Endometrial microvascular endothelial cells (primary cell): Measurements from ENCODE around the gene MRPL12. TPM values are rescaled to one million over a fixed set of nuclear protein-coding genes. Genes with fewer than 3 reads are reported as not detected.

ENCODE experiments used
- in situ Hi-C: cut with HindIII; loops from 2 replicates; pipeline ENCODE4 v1.10.0; 2017; ENCODE audit warnings: low sequenced_read_pairs, low pct_unique_long_range_greater_than_20kb; ENCODE audit errors: inconsistent ontology term
- total RNA-seq: library from RNA; depleted of rRNA; stranded (reverse); fragments of >200 nt; gene quantifications from one replicate; pipeline ENCODE4 v1.2.3, GENCODE V29; 2015; ENCODE audit errors: inconsistent ontology term

The MRPL12 gene
- total RNA-seq, 1 donor from 2014 or later: 120 TPM

GRCh38 chr17:81680150-81680549 lies 23.0 kb upstream of the MRPL12 start:
- in situ Hi-C loops: no loop called here

DNA sequence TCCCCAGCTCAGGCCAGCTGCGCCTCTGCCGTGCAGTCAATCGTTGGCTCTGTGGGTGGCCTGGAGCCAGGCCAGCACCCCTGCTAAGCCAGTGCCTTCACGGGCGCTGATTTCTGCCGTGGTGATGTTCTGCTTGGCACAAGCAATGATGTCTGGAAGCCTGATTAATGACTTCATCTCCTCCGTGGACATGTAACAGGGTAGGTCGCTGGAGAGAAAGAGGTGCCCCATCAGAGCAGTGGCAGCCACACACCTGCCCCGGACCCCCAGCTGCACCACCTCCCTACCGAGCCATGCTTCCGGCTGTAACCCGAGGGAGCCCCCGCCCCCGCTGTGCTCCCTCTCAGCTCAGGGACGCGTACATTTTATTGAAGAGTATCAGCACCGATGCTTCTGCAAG lies 21.5 kb upstream of the MRPL12 start:
- in situ Hi-C loops: no loop called here

- in situ Hi-C loops: no loop called here
Measured at GRCh38 chr17:81682565-81683207, 20.5 kb upstream of the MRPL12 start.

GRCh38 chr17:81683208-81683583 lies 20.0 kb upstream of the MRPL12 start:
- in situ Hi-C loops: no loop called here

- in situ Hi-C loops: no loop called here
Measured at GRCh38 chr17:81683584-81684441, 19.4 kb upstream of the MRPL12 start, which contains the start of the genes ARL16 and HGS. Gene ARL16 (minus strand): TSS chr17:81683797. CDS start chr17:81683753, 44 bp downstream. Gene HGS (plus strand): TSS chr17:81684011. CDS start chr17:81684067, 56 bp downstream.

- in situ Hi-C loops: no loop called here
Measured at GRCh38 chr17:81684442-81684911, 18.7 kb upstream of the MRPL12 start.

GRCh38 chr17:81685108-81685507 lies 18.1 kb upstream of the MRPL12 start:
- in situ Hi-C loops: no loop called here

- in situ Hi-C loops: no loop called here
Measured at GRCh38 chr17:81686614-81687013, 16.6 kb upstream of the MRPL12 start.

DNA sequence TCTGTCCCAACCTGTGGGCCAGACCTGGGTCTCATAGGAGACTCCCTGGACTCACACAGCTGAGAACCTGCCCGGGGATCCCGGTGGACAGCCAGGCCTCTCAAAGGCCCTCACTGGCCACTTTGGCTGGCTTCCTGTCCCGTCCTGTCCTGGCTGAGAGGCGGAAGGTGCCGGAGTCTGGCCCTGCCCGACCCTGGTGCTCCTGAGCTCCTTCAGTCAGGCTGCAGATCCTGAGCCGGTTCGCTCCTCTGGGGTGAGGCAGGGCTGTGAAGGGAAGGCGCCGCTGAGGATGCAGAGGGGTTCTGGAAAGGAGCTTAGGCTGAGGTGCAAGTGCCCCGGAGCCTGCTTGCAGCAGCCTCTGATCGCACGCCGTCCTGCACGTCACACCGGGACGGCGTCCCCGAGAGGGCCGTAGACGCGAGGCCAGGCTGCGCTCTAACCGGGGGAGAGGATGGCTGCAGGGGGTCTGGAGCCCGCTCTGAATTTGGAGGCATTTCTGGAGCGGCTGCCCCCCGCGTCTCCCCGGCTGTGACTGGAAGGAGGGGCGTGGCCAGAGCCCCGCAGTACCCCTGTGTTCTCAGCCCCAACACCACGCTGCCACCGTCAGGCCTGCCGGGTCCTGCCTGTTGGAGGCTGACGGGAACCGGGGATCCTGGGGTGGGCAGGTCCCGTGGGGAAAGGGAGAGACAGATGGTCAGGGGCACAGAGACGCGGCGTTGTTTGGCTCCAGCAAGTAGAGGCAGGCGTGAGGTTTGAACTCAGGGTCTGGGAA lies 15.2 kb upstream of the MRPL12 start:
- in situ Hi-C loops: no loop called here

GRCh38 chr17:81688616-81689015 lies 14.6 kb upstream of the MRPL12 start:
- in situ Hi-C loops: no loop called here

DNA sequence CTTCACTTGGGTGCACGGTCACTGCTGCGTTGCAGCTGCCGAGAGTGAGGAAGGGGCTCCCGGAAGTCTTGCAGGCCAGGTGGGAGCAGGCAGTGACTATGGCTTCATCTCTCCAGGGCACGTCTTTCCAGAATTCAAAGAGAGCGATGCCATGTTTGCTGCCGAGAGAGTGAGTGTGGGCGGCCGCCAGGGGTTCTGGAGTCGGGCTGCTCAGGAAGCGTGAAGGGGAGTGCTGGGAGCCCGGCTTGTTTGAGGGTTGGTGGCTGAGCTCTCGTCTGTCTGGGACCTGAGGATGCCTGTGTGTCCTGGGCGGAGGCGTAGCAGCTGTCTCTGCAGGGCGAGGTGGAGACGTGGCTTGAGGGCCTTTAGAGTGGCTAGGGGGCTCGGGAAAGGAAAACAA lies 13.1 kb upstream of the MRPL12 start:
- in situ Hi-C loops: no loop called here

GRCh38 chr17:81690549-81690948 lies 12.6 kb upstream of the MRPL12 start:
- in situ Hi-C loops: no loop called here

- in situ Hi-C loops: no loop called here
Measured at GRCh38 chr17:81691196-81691595, 12.0 kb upstream of the MRPL12 start.

DNA sequence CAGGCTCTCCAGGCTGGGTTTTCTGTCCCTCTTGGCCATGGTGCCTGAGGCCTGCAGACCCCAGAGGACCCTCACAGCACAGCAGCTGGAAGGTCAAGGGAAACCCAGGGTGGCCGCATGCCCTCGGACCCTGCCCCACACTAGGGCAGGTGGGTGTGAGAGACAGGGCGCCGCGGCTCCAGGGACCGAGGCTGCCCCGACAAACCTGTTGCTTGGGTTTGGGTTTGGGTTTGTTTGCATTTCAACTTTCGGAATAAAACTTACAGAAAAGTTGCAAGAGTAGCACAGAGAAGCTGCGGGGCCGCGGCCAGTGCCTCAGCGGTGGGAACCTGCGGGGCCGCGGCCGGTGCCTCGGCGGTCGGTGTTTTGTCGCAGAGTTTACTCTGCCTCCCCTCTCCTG lies 11.6 kb upstream of the MRPL12 start:
- in situ Hi-C loops: no loop called here

- in situ Hi-C loops: no loop called here
Measured at GRCh38 chr17:81693509-81694210, 9.5 kb upstream of the MRPL12 start.

GRCh38 chr17:81694810-81695209 lies 8.4 kb upstream of the MRPL12 start:
- in situ Hi-C loops: no loop called here

DNA sequence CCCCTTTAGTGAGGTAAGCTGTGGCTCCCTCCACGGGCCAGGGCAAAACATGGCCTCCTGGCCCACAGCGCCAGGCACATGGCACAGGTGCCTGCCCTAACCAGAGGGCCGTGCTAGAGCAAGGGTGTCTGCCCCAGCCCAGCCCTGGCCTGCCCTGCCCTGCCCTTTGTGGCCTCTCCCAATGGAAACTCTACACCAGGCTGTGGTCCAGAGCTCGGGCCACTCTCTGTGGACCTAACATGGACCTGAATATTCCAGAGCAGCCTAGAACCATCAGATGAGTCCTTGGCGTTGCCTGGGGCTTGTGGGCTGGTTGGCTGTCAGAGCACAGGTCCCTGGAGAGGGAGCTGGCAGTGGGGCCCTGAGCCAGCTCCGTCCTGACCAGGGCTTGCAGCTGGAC lies 8.0 kb upstream of the MRPL12 start:
- in situ Hi-C loops: no loop called here

- in situ Hi-C loops: no loop called here
Measured at GRCh38 chr17:81695801-81696200, 7.4 kb upstream of the MRPL12 start.
